NCI-H1436 (cell line): ENCODE results near the gene UMAD1.
"Not testable (repeated sequence)": the region's sequence is repeated elsewhere in the genome, so short reads cannot be mapped to it uniquely, and the experiment has no call there.

ENCODE experiments used
- DNase-seq: peaks from one replicate; lab custom pipeline; 2025; lab: John Stamatoyannopoulos, UW

Gene UMAD1

GRCh38 chr7:7798510-7798909 is 158.0 kb downstream of the UMAD1 start:
- no peak for DNase-seq

- DNase-seq = peak; percentile 15
Observed at GRCh38 chr7:7799138-7799537, 158.6 kb downstream of the UMAD1 start.

GRCh38 chr7:7802531-7802930 is 162.0 kb downstream of the UMAD1 start:
- DNase-seq = no peak

GRCh38 chr7:7803715-7804178 is 163.2 kb downstream of the UMAD1 start:
- no peak for DNase-seq

- not testable (repeated sequence) for DNase-seq
Observed at GRCh38 chr7:7804822-7805221, 164.3 kb downstream of the UMAD1 start.

- no peak for DNase-seq
Observed at GRCh38 chr7:7805511-7806153, 165.1 kb downstream of the UMAD1 start.

GRCh38 chr7:7808156-7808555 is 167.6 kb downstream of the UMAD1 start:
- DNase-seq = no peak

- no peak for DNase-seq
Observed at GRCh38 chr7:7808626-7809025, 168.1 kb downstream of the UMAD1 start.

GRCh38 chr7:7810380-7810779 is 169.8 kb downstream of the UMAD1 start:
- DNase-seq = no peak

- DNase-seq = no peak
Observed at GRCh38 chr7:7810826-7811225, 170.3 kb downstream of the UMAD1 start.

GRCh38 chr7:7812112-7812511 is 171.6 kb downstream of the UMAD1 start:
- no peak for DNase-seq

GRCh38 chr7:7815395-7815794 is 174.8 kb downstream of the UMAD1 start:
- no peak for DNase-seq

- no peak for DNase-seq
Observed at GRCh38 chr7:7816084-7816483, 175.5 kb downstream of the UMAD1 start.

GRCh38 chr7:7816816-7817536 is 176.4 kb downstream of the UMAD1 start:
- no peak for DNase-seq

- no peak for DNase-seq
Observed at GRCh38 chr7:7817748-7818147, 177.2 kb downstream of the UMAD1 start.

GRCh38 chr7:7818179-7818578 is 177.6 kb downstream of the UMAD1 start:
- DNase-seq = not testable (repeated sequence)

GRCh38 chr7:7819442-7820247 is 179.1 kb downstream of the UMAD1 start:
- no peak for DNase-seq

- DNase-seq = no peak
Observed at GRCh38 chr7:7820409-7820808, 179.9 kb downstream of the UMAD1 start.

- DNase-seq = peak; percentile 3
Observed at GRCh38 chr7:7820939-7821338, 180.4 kb downstream of the UMAD1 start.

- peak; percentile 62 for DNase-seq
Observed at GRCh38 chr7:7821517-7821916, 181.0 kb downstream of the UMAD1 start.

- DNase-seq = not testable (repeated sequence)
Observed at GRCh38 chr7:7825294-7825693, 184.7 kb downstream of the UMAD1 start.

- no peak for DNase-seq
Observed at GRCh38 chr7:7829667-7830066, 189.1 kb downstream of the UMAD1 start.
